ENCODE measurements around the gene MLF2.

Gene MLF2, protein sequence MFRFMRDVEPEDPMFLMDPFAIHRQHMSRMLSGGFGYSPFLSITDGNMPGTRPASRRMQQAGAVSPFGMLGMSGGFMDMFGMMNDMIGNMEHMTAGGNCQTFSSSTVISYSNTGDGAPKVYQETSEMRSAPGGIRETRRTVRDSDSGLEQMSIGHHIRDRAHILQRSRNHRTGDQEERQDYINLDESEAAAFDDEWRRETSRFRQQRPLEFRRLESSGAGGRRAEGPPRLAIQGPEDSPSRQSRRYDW
- 44.7 reads per million, percentile 66 among the genes with 10 or more reads in this experiment for total RNA-seq

GRCh38 chr12:6752921-6753771 is at the start of gene MLF2:
Gene MLF2, minus strand, starts transcription at chr12:6753141. Its CDS starts 807 bp downstream, at chr12:6752334.
- DNase-seq = peak; percentile 93

DNA sequence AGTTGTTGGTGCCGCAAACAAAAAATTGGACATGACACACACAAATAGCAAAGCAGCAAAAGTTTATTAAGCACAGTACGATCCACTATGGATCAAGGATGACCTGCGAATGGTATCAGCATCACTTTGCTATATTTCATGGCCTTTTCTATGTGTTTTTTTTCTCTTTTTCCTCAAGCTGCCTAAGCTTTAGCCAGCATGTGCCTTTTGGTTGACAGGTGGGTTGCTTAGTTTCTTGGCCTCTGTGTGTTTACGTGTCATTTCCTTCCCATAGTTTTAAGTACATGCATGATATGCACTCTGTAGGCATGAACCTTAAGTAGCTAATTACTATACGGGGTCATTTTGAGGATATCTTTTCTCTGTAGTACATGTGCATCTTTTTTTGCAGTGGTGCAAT is 46.2 kb upstream of the MLF2 start:
- no peak for DNase-seq

GRCh38 chr12:6796576-6796975 is 43.6 kb upstream of the MLF2 start:
- no peak for DNase-seq

DNA sequence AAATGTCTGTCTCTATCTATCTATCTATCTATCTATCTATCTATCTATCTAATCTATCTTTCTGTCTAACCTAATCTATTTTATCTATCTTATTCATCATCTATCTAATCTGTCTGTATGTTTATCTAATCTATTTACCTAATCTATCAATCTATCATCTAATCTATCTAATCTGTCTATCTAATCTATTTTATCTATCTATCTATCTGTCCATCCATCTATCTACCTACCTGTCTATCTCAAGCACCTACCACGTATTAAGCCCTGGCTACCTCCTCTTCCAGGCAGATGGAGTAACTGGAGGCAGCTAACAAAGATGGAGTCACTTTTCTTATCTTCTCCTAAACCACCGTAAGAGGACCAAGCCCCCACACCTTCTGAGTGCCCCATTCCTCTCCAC is 42.1 kb upstream of the MLF2 start:
- DNase-seq = no peak

DNA sequence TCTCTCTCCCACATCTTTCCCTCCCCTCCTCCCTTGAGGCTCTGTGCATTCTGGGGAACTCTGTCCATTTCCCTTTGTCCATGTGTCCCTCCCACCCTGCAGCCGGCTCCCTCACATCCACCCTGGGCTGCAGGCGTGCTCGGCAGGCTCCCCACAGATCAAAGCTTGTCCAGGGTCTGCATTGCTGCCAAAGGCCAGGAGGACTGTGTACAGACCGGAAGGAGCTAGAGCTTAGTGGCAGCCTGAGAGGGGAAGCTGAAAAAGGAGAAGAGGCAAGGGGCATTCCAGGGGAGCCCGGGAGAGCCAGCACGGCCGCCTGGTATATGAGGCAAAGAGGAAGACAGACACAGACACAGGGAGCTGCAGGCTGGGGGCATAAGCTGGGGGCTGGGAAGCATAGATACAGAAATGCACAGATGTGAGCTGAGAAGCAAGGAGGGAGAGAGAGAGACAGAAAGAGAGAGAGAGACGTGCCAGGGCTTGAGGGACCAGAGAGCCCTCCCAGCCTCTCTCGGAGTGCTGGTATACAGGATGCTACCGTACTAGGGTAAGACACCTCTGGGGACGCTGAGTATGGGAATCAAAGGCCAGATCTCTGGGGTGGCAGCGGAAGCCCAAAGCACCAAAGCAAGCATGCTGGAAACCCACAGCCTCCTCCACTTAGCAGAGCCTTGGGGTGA is 39.7 kb upstream of the MLF2 start:
- DNase-seq = peak; percentile 28

- DNase-seq = no peak
Observed at GRCh38 chr12:6791931-6792520, 39.1 kb upstream of the MLF2 start.

GRCh38 chr12:6790496-6791150 is 37.7 kb upstream of the MLF2 start:
- DNase-seq = peak; percentile 40

DNA sequence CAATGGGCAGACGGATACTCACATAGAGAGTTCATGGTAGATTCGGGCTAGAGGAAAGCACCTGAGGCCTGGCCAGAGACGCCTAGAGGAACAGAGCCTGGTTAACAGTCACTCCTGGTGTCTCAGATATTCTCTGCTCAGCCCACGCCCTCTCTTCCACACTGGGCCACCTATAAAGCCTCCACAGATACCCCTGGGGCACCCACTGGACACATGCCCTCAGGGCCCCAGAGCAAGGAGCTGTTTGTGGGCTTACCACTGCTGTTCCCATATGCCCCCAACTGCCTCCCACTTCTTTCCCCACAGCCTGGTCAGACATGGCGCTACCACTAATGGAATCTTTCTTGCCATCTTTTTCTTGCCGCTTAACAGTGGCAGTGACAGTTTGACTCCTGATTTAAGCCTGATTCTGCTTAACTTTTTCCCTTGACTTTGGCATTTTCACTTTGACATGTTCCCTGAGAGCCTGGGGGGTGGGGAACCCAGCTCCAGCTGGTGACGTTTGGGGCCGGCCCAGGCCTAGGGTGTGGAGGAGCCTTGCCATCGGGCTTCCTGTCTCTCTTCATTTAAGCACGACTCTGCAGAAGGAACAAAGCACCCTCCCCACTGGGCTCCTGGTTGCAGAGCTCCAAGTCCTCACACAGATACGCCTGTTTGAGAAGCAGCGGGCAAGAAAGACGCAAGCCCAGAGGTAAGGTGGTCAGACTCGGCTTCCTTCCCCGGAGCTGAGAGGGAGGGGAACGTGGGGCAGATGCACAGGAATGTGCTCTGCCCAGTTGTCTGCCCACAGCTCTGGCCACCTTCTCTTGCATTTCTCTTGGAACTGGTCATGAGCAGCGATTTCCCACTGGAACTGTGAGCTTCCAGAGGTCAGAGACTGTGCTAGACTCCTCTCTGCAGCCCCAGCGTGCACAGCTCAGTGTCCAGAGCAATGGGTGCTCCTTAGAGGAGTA is 36.3 kb upstream of the MLF2 start, which contains the start of gene CD4:
Gene CD4, plus strand, starts transcription at position 557 of the 953 bp plus-strand sequence. CDS start 10,611 bp downstream, outside the sequence.
- peak; percentile 51 for DNase-seq

DNA sequence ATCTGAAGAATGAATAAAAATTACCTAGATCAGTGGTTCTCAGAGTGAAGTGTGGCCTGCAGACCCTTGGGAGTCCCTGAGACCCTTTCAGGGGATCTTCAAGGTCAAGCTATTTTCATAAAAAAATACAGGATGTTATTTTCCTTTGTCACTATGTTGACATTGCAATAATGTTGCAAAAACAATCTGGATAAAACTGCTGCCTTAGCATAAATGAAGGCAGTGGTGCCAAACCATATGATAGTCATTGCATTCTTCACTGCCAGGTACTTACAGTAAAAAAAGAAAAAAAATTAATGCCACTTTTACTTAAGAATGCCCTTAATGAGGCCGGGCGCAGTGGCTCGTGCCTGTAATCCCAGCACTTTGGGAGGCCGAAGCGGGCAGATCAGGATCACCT is 34.4 kb upstream of the MLF2 start:
- no peak for DNase-seq

DNA sequence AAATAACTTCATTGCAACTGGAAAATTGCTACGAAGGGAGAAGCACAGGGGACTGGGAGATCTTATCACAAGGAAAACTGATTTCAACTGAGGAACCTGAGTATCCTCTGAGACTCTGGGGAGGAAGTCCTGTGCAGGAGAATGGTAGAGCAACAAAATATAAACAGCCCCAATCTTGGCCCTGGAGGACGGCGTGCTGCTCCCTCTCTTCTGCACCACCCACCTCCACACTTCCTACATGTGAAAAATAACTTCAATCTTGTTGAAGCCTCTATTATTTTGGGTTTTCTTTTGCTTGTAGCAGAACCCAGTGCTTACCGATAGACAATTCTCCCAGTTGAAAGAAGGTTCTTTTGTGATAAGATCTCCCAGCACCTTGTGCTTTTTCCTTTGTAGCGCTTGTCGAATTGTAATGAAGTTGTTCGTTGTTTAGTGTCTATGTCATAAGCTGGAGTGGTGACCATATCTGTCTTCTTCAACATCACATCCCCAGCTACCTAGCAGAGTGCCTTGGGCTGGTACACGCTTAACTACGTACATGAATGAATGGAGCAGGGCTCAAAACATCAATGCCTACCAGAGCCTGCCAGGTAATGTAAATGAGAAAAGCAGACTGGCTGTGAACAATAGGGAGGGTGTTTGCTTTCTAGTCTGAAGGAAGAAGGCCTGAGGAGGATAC is 33.6 kb upstream of the MLF2 start:
- no peak for DNase-seq

DNA sequence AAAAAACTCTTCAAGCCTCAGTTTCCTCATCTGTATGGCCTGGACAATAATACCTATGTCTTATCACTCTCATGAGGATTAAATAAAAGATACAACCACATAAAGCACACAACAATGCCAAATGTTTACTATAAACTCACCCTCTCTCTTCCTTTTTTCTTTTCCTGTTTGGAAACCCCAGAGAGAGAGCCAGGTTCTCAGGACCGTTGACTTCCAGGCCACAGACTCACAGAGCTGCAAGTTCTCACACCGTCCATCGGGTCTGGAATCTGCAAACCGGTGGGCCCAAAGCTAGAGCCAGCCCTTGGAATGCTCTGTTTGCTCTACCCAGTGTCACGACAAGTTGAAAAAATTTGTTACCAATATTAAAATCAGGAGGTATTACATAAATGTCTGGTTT is 31.8 kb upstream of the MLF2 start:
- no peak for DNase-seq

DNA sequence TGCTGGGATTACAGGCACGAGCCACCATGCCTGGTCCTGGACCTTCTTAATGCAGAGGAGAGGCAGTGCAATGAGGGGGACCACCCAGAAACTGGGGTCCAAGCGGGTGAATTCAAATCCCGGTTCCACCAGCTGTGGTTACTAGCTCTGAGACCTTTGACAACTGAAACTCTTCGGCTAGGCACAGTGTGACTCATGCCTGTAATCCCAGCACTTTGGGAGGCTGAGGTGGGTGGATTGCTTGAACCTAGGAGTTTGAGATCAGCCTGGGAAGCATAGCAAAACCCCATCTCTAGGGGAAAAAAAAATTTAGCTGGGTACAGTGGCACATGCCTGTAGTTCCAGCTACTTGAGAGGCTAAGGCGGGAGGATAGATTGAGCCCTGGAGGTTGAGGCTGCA is 31.4 kb upstream of the MLF2 start:
- no peak for DNase-seq

DNA sequence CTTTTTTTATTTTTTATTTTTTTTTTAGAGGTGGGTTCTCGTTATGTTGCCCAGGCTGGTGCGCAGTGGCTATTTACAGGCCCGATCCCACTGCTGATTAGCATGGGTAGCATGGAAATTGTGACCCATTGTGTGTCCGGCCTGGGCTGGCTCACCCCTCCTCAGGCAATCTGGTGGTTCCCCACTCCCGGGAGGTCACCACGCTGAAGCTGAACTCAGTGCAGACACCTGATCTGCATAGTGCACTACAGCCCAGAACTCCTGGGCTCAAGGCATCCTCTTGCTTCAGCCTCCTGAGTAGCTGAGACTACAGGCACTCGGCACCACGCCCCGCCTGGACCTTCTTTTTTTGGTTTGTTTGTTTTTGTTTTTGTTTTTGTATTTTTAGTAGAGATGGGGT is 30.9 kb upstream of the MLF2 start:
- DNase-seq = no peak

DNA sequence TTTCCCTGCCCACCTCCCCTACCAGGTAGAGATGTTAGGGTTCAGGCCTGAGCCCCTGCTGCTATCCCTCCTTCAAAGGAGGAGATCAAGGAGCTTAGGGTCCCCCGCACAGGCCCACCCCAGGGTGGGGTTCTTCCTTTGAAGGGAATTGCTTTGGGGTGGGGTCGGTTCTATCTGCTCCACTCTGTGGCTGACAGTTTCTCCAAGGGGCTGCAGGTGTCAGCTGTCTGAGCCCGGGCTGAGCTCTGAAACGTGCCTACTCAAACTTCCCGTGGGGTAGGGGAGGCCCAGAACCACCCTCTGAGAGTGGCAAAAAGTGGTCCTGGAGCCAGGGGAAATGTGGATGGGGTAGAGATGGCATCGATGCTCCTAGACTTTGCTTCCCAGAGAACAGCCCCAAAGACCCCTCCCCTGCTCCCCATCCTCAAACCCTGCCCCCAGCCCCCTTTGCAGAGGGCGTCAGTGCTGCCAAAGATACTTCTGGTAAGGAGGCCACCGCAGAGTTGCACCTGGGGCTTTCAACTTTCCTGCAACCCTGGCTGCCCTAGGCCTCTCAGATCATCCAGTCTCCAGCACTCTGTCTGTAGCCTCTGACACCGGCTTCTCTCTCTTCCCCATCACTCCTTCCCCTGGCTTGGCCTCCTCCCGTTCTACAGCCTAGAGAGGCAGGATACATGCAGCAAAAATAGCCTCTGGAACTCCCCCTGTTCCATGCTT is 30.1 kb upstream of the MLF2 start:
- DNase-seq = no peak

DNA sequence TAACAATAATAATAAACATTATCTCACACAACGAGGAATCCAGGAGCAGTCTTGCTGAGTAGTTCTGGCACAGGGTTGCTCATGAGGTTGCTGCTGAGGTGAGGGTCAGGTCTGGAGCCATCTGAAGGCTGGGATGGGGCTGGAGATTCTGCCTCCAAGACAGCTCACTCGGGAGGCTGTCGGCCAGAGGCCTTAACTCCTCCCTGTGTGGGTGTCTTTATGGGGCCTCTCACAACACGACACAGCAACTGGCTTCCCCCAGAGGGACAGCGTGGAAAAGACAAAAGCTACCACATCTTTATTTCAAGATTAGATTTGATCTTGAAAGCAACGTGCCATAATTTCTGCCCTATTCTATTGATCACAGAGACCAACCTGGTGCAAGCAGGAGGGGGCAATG is 29.2 kb upstream of the MLF2 start:
- DNase-seq = no peak

- no peak for DNase-seq
Observed at GRCh38 chr12:6780573-6780972, 27.6 kb upstream of the MLF2 start.

DNA sequence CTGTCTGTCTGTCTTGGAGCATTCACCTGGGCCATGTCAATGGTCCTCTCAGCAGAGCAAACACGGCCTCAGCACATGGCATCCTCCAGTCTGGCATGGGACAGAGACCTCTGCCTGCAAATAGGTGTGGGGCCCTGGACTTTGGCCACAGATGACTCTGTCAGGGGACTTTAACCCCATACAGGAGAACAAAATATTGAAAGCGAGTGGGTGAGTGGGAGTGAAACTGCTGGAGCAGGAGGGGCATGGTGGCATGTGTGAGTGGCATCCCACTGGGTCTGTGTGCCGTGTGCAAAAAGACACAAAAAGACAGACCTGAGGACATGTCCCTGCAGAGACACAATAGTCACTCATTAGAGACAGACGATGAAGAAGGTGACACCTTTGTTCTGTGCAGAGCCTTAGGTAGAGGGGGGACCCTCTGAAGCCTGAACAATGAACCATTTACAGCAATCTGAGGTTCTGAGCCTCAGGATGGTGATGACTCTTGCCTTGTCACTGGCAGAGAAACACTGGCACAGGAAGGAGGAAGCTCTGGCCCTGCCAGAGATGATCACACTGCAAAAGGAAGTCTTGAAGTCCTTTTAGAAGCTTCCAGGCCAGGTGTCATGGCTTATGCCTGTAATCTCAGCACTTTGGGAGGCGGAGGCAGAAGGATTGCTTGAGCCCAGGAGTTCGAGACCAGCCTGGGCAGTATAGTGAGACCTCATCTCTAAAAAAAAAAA is 26.9 kb upstream of the MLF2 start:
- no peak for DNase-seq

- peak; percentile 84 for DNase-seq
Observed at GRCh38 chr12:6778574-6779550, 25.9 kb upstream of the MLF2 start.

Data from effector CD4-positive, alpha-beta T cell (primary cell).